ENCODE data around the gene MARCHF2. TPM values are rescaled to one million over a fixed set of nuclear protein-coding genes. Genes with fewer than 3 reads are reported as not detected.

MARCHF2 gene
- polyA plus RNA-seq, 3 donors: 47.8 to 117 (median 90.8) TPM

DNA sequence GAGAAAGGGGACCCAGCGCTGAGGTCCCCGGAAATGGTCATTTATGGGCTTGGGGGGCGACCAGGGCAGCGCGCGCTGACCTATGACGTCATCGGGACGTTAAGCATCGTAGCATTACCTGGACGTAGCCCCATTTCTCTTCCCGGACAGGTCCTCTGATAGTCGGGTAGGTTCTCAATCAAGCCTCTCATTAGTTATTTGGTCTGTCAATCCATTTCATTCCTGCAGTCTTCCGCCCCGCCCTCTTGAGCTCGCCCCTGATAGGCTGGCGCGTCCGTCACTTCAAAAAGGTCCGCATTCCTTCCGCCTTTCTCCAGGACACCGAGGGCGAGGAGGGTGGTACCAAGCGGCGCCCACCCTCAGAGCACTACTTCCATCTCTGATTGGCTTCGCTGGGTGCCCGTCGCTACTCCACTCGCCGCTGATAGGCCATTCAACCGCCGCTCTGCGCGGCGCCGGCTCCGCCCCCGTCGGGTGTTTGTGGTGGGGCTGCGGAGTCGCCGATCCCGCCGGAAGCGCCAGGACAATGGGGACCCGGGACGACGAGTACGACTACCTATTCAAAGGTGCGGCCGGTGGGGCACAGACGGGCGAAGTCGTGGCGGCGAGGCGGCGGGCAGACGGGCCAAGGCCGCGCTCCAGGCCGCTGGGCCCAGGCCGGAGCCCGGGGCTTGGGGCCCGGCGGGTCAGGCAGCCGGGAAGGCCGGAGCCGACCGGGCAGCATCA is 23.1 kb upstream of the MARCHF2 start, which contains the start of gene RAB11B:
Gene RAB11B (plus strand): TSS at position 470 of the 726 bp plus-strand sequence. CDS start 57 bp downstream, at position 527.
- TF ChIP-seq, protein P1, sequence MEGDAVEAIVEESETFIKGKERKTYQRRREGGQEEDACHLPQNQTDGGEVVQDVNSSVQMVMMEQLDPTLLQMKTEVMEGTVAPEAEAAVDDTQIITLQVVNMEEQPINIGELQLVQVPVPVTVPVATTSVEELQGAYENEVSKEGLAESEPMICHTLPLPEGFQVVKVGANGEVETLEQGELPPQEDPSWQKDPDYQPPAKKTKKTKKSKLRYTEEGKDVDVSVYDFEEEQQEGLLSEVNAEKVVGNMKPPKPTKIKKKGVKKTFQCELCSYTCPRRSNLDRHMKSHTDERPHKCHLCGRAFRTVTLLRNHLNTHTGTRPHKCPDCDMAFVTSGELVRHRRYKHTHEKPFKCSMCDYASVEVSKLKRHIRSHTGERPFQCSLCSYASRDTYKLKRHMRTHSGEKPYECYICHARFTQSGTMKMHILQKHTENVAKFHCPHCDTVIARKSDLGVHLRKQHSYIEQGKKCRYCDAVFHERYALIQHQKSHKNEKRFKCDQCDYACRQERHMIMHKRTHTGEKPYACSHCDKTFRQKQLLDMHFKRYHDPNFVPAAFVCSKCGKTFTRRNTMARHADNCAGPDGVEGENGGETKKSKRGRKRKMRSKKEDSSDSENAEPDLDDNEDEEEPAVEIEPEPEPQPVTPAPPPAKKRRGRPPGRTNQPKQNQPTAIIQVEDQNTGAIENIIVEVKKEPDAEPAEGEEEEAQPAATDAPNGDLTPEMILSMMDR (IDR thresholded peaks at IDR 0.05): no peak
- Mint-ChIP-seq H3K27ac (peak within 1 kb of the TSS; percentile 91 to 98 (median 96)), H3K4me3 (peak within 1 kb of the TSS; percentile 88 to 91), H3K4me1 (peaks cover 28% of the 10 kb centered on the region), H3K27me3 (ENCODE audit: low read depth in 3 of 3) (no peaks in the 10 kb centered on the region), H3K9me3 (peaks cover 6 to 9% (median 8%) of the 10 kb centered on the region in 7 donors), H3K36me3 (peaks cover 11 to 30% of the 10 kb centered on the region in 2 donors)
- H4K20me1 ChIP-seq (ENCODE audit: insufficient read depth, low read length): peaks cover 44% of the 10 kb centered on the region
- peak within 1 kb of the TSS; percentile 70 for H3K4me2 ChIP-seq (replicated peaks; ENCODE audit: extremely low read depth, low read length, poor library complexity, severe bottlenecking)
- peak; percentile 99 for DNase-seq
- peak within 1 kb of the TSS; percentile 53 to 76 (median 64) for H3K4me3 ChIP-seq (replicated peaks in 1 of 3; ENCODE audit: low read depth in 2 of 3, low read length in 3 of 3)
- peak within 1 kb of the TSS; percentile 72 for H2AFZ ChIP-seq (ENCODE audit: insufficient read depth, low read depth, low read length, poor library complexity, severe bottlenecking)
- no peaks in the 10 kb centered on the region for H3K27me3 ChIP-seq (ENCODE audit: control insufficient read depth in 2 of 2, insufficient read depth in 2 of 2, low read length in 2 of 2)
- peak within 1 kb of the TSS; percentile 61 to 89 for H3K27ac ChIP-seq (ENCODE audit: low read depth in 1 of 2, low read length in 2 of 2)
- no peaks in the 10 kb centered on the region for H3K36me3 ChIP-seq (replicated peaks in 1 of 2; ENCODE audit: control insufficient read depth in 1 of 2, insufficient read depth in 2 of 2, low read length in 2 of 2)
- peaks cover 43% of the 10 kb centered on the region for H3K79me2 ChIP-seq (ENCODE audit: insufficient read depth, low read length)
- peaks cover 18 to 25% of the 10 kb centered on the region in 2 donors for H3K4me1 ChIP-seq (ENCODE audit: control insufficient read depth in 1 of 2, insufficient read depth in 2 of 2, low read length in 2 of 2)
- WGBS (ENCODE audit: insufficient coverage): under 1% methylated on average over 67 of the region's 70 CpGs
- peaks cover 0 to 3% of the 10 kb centered on the region in 2 donors for H3K9me3 ChIP-seq (replicated peaks in 1 of 2; ENCODE audit: control insufficient read depth in 1 of 2, insufficient read depth in 1 of 2, low read length in 2 of 2)
- intact Hi-C loops (cut with micrococcal nuclease): loop anchor here in 1 of 2 donors (2.0 kb wide), 2 partner anchors 35 to 69 kb away; partner anchors contain the start of genes NDUFA7 and RPS28
- peak within 1 kb of the TSS; percentile 95 for H3K9ac ChIP-seq (ENCODE audit: insufficient read depth, low read length, poor library complexity, severe bottlenecking)

DNA sequence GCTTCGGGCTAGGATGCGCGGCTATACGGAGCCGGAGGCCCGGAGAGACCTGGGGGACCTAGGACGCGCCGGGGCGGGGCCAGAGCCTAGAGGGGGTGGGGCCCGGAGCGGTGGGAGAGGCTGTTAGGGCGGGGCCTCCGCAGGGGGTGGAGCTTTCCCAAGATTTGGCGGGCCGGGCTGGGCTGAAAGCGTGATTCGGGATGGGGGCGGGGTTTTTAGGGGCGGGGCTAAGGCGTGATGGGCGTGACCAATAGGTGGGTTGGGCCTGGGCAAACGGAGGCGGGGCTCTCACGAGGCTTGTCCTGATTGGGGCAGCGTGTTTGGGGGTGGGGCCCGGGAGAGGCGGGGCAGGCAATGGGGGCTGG is 22.5 kb upstream of the MARCHF2 start:
- intact Hi-C loops (cut with micrococcal nuclease): loop anchor here in 1 of 2 donors (2.0 kb wide), 2 partner anchors 36 to 70 kb away; partner anchors contain the start of genes NDUFA7 and RPS28
- H3K4me3 Mint-ChIP-seq: peak overlapping the region; percentile 58 to 62

More for the DNA sequence above, 22.5 kb upstream of the MARCHF2 start:
- Histone ChIP-seq H4K20me1 (ENCODE audit: insufficient read depth, low read length) (peaks cover 50% of the 10 kb centered on the region), H3K36me3 (replicated peaks in 1 of 2; ENCODE audit: control insufficient read depth in 1 of 2, insufficient read depth in 2 of 2, low read length in 2 of 2) (no peaks in the 10 kb centered on the region), H3K4me1 (ENCODE audit: control insufficient read depth in 1 of 2, insufficient read depth in 2 of 2, low read length in 2 of 2) (peaks cover 18 to 20% of the 10 kb centered on the region in 2 donors), H3K27ac (ENCODE audit: low read depth in 1 of 2, low read length in 2 of 2) (peak overlapping the region; percentile 56 to 89), H3K4me3 (replicated peaks in 1 of 3; ENCODE audit: low read depth in 2 of 3, low read length in 3 of 3) (peak overlapping the region; percentile 53 to 76 (median 64)), H3K9ac (ENCODE audit: insufficient read depth, low read length, poor library complexity, severe bottlenecking) (peak overlapping the region; percentile 95), H2AFZ (ENCODE audit: insufficient read depth, low read depth, low read length, poor library complexity, severe bottlenecking) (peak overlapping the region; percentile 72), H3K9me3 (replicated peaks in 1 of 2; ENCODE audit: control insufficient read depth in 1 of 2, insufficient read depth in 1 of 2, low read length in 2 of 2) (peaks cover 0 to 3% of the 10 kb centered on the region in 2 donors), H3K27me3 (ENCODE audit: control insufficient read depth in 2 of 2, insufficient read depth in 2 of 2, low read length in 2 of 2) (no peaks in the 10 kb centered on the region), H3K4me2 (replicated peaks; ENCODE audit: extremely low read depth, low read length, poor library complexity, severe bottlenecking) (peak overlapping the region; percentile 70), H3K79me2 (ENCODE audit: insufficient read depth, low read length) (peaks cover 48% of the 10 kb centered on the region)
- 0% methylated on average over 23 of the region's 28 CpGs for WGBS (ENCODE audit: insufficient coverage)
- H3K9me3 Mint-ChIP-seq: peaks cover 6 to 9% (median 8%) of the 10 kb centered on the region in 7 donors
- H3K36me3 Mint-ChIP-seq: peaks cover 13 to 35% of the 10 kb centered on the region in 2 donors
- peak overlapping the region; percentile 32 to 91 (median 85) for H3K27ac Mint-ChIP-seq
- TF ChIP-seq, protein P1 (IDR thresholded peaks at IDR 0.05): no peak
- peak; percentile 91 to 93 (median 92) for DNase-seq
- H3K4me1 Mint-ChIP-seq: peaks cover 23% of the 10 kb centered on the region
- no peaks in the 10 kb centered on the region for H3K27me3 Mint-ChIP-seq (ENCODE audit: low read depth in 3 of 3)

Data from CD14-positive monocyte (primary cell).